PC-9 (cell line): Measurements from ENCODE around the gene KRT27. TPM values are rescaled to one million over a fixed set of nuclear protein-coding genes. Genes with fewer than 3 reads are reported as not detected.

ENCODE experiments used
- BruUV-seq: library from RNA; stranded (reverse); fragments of 400-500 nt; replicated peaks from 2 replicates; lab custom pipeline; 2021; lab: Mats Ljungman, UMichigan
- CTCF ChIA-PET: fragments of 300-600 bp; sonication (Branson Sonifier 250); formaldehyde crosslinking; loops from one replicate; lab custom pipeline; 2022; ENCODE audit warnings: antibody characterized with exemption; lab: Charles Lee
- POLR2A ChIA-PET: fragments of 300-600 bp; sonication (Branson Sonifier 250); formaldehyde crosslinking; loops from one replicate; lab custom pipeline; 2022; ENCODE audit warnings: antibody characterized with exemption; ENCODE audit not compliant: unreplicated experiment; lab: Charles Lee
- DNase-seq, 2 experiments: peaks; one replicate each; pipeline versions ENCODE4 v3.0.0 to v3.0.0-alpha.2; 2015 to 2022; ENCODE audit warnings: mixed read lengths in 1 of 2
- H2AFZ ChIP-seq: fragments of 200-600 bp; sonication (generic); 2 replicates; pipeline ENCODE4 v1.8.1; 2017; ENCODE audit warnings: antibody characterized with exemption
- H3F3A ChIP-seq: fragments of 200-600 bp; sonication (generic); 2 replicates; pipeline ENCODE4 v1.8.1; 2017; ENCODE audit warnings: antibody characterized with exemption, mild to moderate bottlenecking, low read depth; ENCODE audit not compliant: insufficient read depth
- H3K27ac ChIP-seq: fragments of 200-600 bp; sonication (generic); 2 replicates; pipeline ENCODE4 v1.6.1; 2016; ENCODE audit warnings: mixed run types
- H3K27me3 ChIP-seq: fragments of 200-600 bp; sonication (generic); 2 replicates; pipeline ENCODE4 v1.6.1; 2016; ENCODE audit warnings: low read depth, mixed run types; ENCODE audit not compliant: insufficient read depth
- H3K36me3 ChIP-seq: fragments of 200-600 bp; sonication (generic); 2 replicates; pipeline ENCODE4 v1.6.1; 2016; ENCODE audit warnings: low read depth, mixed run types
- H3K4me1 ChIP-seq: fragments of 200-600 bp; sonication (generic); replicated peaks from 2 replicates; pipeline ENCODE4 v1.6.1; 2016; ENCODE audit warnings: mixed run types; ENCODE audit not compliant: insufficient read depth
- H3K4me2 ChIP-seq: fragments of 200-600 bp; sonication (generic); 2 replicates; pipeline ENCODE4 v1.6.1; 2017; ENCODE audit warnings: mixed run types
- H3K4me3 ChIP-seq: fragments of 200-600 bp; sonication (generic); 2 replicates; pipeline ENCODE4 v1.6.1; 2016; ENCODE audit warnings: mixed run types
- H3K79me2 ChIP-seq: fragments of 200-600 bp; sonication (generic); 2 replicates; pipeline ENCODE4 v1.6.1; 2017; ENCODE audit warnings: low read depth, mixed run types
- H3K9me2 ChIP-seq: fragments of 200-600 bp; sonication (generic); 2 replicates; pipeline ENCODE4 v1.8.1; 2017; ENCODE audit warnings: mild to moderate bottlenecking; ENCODE audit not compliant: insufficient read depth
- H3K9me3 ChIP-seq: fragments of 200-600 bp; sonication (generic); 2 replicates; pipeline ENCODE4 v1.8.1; 2016; ENCODE audit warnings: low read depth; ENCODE audit not compliant: insufficient read depth
- H4K20me1 ChIP-seq: fragments of 200-600 bp; sonication (generic); 2 replicates; pipeline ENCODE4 v1.8.1; 2017; ENCODE audit not compliant: insufficient read depth
- CTCF ChIP-seq: fragments of 200-600 bp; sonication (generic); conservative IDR thresholded peaks from 2 replicates; pipeline ENCODE4 v1.6.1; 2017; ENCODE audit warnings: mixed run types, antibody characterized with exemption, mild to moderate bottlenecking, moderate library complexity
- EZH2 ChIP-seq: fragments of 200-600 bp; sonication (generic); IDR thresholded peaks from 2 replicates; pipeline ENCODE4 v1.8.0; 2017; ENCODE audit warnings: antibody characterized with exemption, low read depth
- intact Hi-C: fragments of 100-400 bp; cut with micrococcal nuclease; formaldehyde crosslinking; loops from one replicate; pipeline ENCODE4 v1.10.0; 2022; ENCODE audit not compliant: unreplicated experiment
- total RNA-seq: library from RNA; stranded (reverse); gene quantifications from 2 replicates; pipeline ENCODE4 v1.2.3, GENCODE V29; 2021

The KRT27 gene
- total RNA-seq, 1 experiment from 2014 or later: not detected

GRCh38 chr17:40796846-40797245 is 14.5 kb upstream of the KRT27 start:
- CTCF ChIA-PET: interaction anchor here (0.6 kb wide), 1 partner anchor 70 kb away, joined by 4 read pairs; the partner anchor contains the start of gene KRT12
- H3K4me2 ChIP-seq: no peak overlapping the region
- H3K4me1 ChIP-seq: no peaks in the 10 kb centered on the region
- no peaks in the 10 kb centered on the region for H3K79me2 ChIP-seq
- no peaks in the 10 kb centered on the region for H3K27me3 ChIP-seq
- H3K36me3 ChIP-seq: no peaks in the 10 kb centered on the region
- no peaks in the 10 kb centered on the region for H3F3A ChIP-seq
- POLR2A ChIA-PET: no interaction called here
- no peak for TF ChIP-seq EZH2
- no peak for TF ChIP-seq CTCF
- H2AFZ ChIP-seq: no peak overlapping the region
- no peak overlapping the region for H3K27ac ChIP-seq
- no peaks in the 10 kb centered on the region for H3K9me2 ChIP-seq
- intact Hi-C loops: no loop called here
- no peak for DNase-seq
- H4K20me1 ChIP-seq: no peaks in the 10 kb centered on the region
- H3K9me3 ChIP-seq: no peaks in the 10 kb centered on the region
- H3K4me3 ChIP-seq: no peak overlapping the region
- BruUV-seq: no TSS peak

GRCh38 chr17:40795019-40795667 is 12.8 kb upstream of the KRT27 start:
- Histone ChIP-seq H3K79me2 (no peaks in the 10 kb centered on the region), H3K9me2 (no peaks in the 10 kb centered on the region), H3K9me3 (no peaks in the 10 kb centered on the region), H3K36me3 (no peaks in the 10 kb centered on the region), H3F3A (no peaks in the 10 kb centered on the region), H3K4me3 (no peak overlapping the region), H2AFZ (no peak overlapping the region), H3K27ac (no peak overlapping the region), H4K20me1 (no peaks in the 10 kb centered on the region), H3K4me1 (no peaks in the 10 kb centered on the region), H3K27me3 (no peaks in the 10 kb centered on the region), H3K4me2 (no peak overlapping the region)
- TF ChIP-seq CTCF (no peak), EZH2 (no peak)
- POLR2A ChIA-PET: no interaction called here
- intact Hi-C loops: no loop called here
- DNase-seq: no peak
- no TSS peak for BruUV-seq
- CTCF ChIA-PET: no interaction called here

GRCh38 chr17:40794466-40794865 is 12.1 kb upstream of the KRT27 start:
- Histone ChIP-seq H3K27me3 (no peaks in the 10 kb centered on the region), H3K4me2 (no peak overlapping the region), H2AFZ (no peak overlapping the region), H3F3A (no peaks in the 10 kb centered on the region), H3K79me2 (no peaks in the 10 kb centered on the region), H4K20me1 (no peaks in the 10 kb centered on the region), H3K9me2 (no peaks in the 10 kb centered on the region), H3K4me3 (no peak overlapping the region), H3K27ac (no peak overlapping the region), H3K36me3 (no peaks in the 10 kb centered on the region), H3K9me3 (no peaks in the 10 kb centered on the region), H3K4me1 (no peaks in the 10 kb centered on the region)
- ChIA-PET CTCF (no interaction called here), POLR2A (no interaction called here)
- no peak for DNase-seq
- no peak for TF ChIP-seq EZH2
- no peak for TF ChIP-seq CTCF
- intact Hi-C loops: loop anchor here (5.0 kb wide), 1 partner anchor 157 kb away; no protein-coding TSS in a partner anchor
- BruUV-seq: no TSS peak
